ENCODE data around the gene COL23A1.

GRCh38 chr5:178361657-178362445 lies 228.3 kb downstream of the COL23A1 start:
- no peak for TF ChIP-seq POLR2AphosphoS5 (IDR thresholded peaks at IDR 0.05; ENCODE audit: borderline replicate concordance, low read depth, low read length)
- no peak for TF ChIP-seq EZH2 (IDR thresholded peaks at IDR 0.05)
- no peak for TF ChIP-seq FOXP2 (optimal IDR thresholded peaks at IDR 0.05; ENCODE audit: control extremely low read depth, extremely low read length, insufficient read depth)

All from SK-N-MC (cell line).